Islet precursor cell (in vitro differentiated cells): ENCODE results near the gene NCOA1.

Source experiments
- DNase-seq: peaks from one replicate; pipeline ENCODE4 v3.0.0-alpha.2; 2018

Gene NCOA1

GRCh38 chr2:24806661-24807036 lies 315.6 kb downstream of the NCOA1 start:
- DNase-seq = no peak

- no peak for DNase-seq
Observed at GRCh38 chr2:24809316-24810007, 318.4 kb downstream of the NCOA1 start.

- peak; percentile 25 for DNase-seq
Observed at GRCh38 chr2:24813691-24814137, 322.7 kb downstream of the NCOA1 start.

GRCh38 chr2:24814516-24814915 lies 323.5 kb downstream of the NCOA1 start:
- no peak for DNase-seq

GRCh38 chr2:24815171-24815570 lies 324.1 kb downstream of the NCOA1 start:
- no peak for DNase-seq

GRCh38 chr2:24816404-24816803 lies 325.4 kb downstream of the NCOA1 start:
- no peak for DNase-seq

- DNase-seq = peak; percentile 63
Observed at GRCh38 chr2:24816884-24817283, 325.8 kb downstream of the NCOA1 start.

GRCh38 chr2:24818721-24819167 lies 327.7 kb downstream of the NCOA1 start:
- DNase-seq = peak; percentile 28

GRCh38 chr2:24819442-24820174 lies 328.6 kb downstream of the NCOA1 start:
- DNase-seq = peak; percentile 43

GRCh38 chr2:24820175-24820513 lies 329.1 kb downstream of the NCOA1 start:
- DNase-seq = peak; percentile 40
